PFSK-1 (cell line): ENCODE measurements around the gene LONP2.

ENCODE experiments used
- POLR2AphosphoS5 ChIP-seq: IDR thresholded peaks from 2 replicates; pipeline ENCODE4 v1.6.1; 2012; ENCODE audit warnings: low read depth, mild to moderate bottlenecking, control low read depth, low read length, moderate library complexity
- SIN3A ChIP-seq: IDR thresholded peaks from 2 replicates; pipeline ENCODE4 v1.6.1; 2012; ENCODE audit warnings: mild to moderate bottlenecking, low read length, moderate library complexity, borderline replicate concordance; ENCODE audit not compliant: insufficient read depth
- TF ChIP-seq, protein P1 (sequence below), 2 experiments: IDR thresholded peaks; 2 replicates each; pipeline versions ENCODE4 v1.6.1 to v1.8.0; 2011 to 2012; ENCODE audit warnings: low read depth in 2 of 2, low read length in 2 of 2, control low read depth in 1 of 2, inconsistent platforms in 1 of 2, mild to moderate bottlenecking in 1 of 2, moderate library complexity in 1 of 2; ENCODE audit not compliant: insufficient read depth in 1 of 2

DNA sequence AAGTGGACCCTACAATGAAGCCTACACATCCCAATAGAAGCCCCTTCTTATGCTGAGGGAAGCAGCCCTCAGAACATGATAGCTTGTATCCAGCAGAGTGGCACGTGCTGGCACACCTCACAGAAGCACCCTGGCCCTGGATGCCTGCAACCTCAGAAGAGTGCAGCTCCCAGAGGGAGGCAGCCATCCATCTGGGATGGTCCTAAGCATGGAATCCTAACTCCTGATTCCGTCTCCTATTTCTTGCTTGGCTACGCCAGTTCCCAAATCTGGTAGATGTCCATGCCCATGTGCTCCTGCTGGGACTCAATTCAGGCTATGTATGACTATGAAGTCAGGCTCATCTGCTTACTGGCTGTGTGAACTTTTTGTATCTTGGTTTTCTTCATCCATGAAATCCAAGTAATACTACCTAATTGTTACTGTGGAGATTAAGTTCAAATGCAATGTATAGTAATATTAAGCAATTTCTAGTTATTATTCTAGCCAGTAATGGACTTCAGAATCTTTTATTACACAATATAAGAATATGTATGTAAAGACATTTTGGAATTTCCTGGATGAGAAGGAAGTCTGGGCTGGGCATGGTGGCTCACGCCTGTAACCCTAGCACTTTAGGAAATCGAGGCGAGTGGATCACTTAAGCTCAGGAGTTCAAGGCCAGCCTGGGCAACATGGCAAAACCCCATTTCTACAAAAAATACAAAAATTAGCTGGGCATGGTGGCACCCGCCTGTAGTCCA, 108.7 kb downstream of the LONP2 start:
- no peak for TF ChIP-seq POLR2AphosphoS5
- no peak for TF ChIP-seq SIN3A
- TF ChIP-seq, protein P1, sequence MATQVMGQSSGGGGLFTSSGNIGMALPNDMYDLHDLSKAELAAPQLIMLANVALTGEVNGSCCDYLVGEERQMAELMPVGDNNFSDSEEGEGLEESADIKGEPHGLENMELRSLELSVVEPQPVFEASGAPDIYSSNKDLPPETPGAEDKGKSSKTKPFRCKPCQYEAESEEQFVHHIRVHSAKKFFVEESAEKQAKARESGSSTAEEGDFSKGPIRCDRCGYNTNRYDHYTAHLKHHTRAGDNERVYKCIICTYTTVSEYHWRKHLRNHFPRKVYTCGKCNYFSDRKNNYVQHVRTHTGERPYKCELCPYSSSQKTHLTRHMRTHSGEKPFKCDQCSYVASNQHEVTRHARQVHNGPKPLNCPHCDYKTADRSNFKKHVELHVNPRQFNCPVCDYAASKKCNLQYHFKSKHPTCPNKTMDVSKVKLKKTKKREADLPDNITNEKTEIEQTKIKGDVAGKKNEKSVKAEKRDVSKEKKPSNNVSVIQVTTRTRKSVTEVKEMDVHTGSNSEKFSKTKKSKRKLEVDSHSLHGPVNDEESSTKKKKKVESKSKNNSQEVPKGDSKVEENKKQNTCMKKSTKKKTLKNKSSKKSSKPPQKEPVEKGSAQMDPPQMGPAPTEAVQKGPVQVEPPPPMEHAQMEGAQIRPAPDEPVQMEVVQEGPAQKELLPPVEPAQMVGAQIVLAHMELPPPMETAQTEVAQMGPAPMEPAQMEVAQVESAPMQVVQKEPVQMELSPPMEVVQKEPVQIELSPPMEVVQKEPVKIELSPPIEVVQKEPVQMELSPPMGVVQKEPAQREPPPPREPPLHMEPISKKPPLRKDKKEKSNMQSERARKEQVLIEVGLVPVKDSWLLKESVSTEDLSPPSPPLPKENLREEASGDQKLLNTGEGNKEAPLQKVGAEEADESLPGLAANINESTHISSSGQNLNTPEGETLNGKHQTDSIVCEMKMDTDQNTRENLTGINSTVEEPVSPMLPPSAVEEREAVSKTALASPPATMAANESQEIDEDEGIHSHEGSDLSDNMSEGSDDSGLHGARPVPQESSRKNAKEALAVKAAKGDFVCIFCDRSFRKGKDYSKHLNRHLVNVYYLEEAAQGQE (IDR thresholded peaks at IDR 0.05; ENCODE audit: insufficient read depth in 1 of 2, low read depth in 2 of 2, low read length in 2 of 2) = no peak
